IMR-90 (cell line): ENCODE data around the gene NPTN. TPM values are rescaled to one million over a fixed set of nuclear protein-coding genes. Genes with fewer than 3 reads are reported as not detected.
"Not testable (repeated sequence)": the region's sequence is repeated elsewhere in the genome, so short reads cannot be mapped to it uniquely, and the experiment has no call there.

ENCODE experiments used
- ATAC-seq: fragments of 200-7000 bp; cut with Tn5 transposase; 2 replicates; pipeline ENCODE4 v1.9.1; 2020; ENCODE audit warnings: low read depth, mild to moderate bottlenecking, moderate library complexity
- BruUV-seq: library from RNA; stranded (reverse); fragments of 400-500 nt; replicated peaks from 2 replicates; lab custom pipeline; 2021; lab: Mats Ljungman, UMichigan
- CTCF ChIA-PET: fragments of 300-600 bp; formaldehyde crosslinking; extraction: SDS; loops from one replicate; lab custom pipeline; 2021; ENCODE audit warnings: antibody characterized with exemption; lab: Yijun Ruan, JAX
- POLR2A ChIA-PET: fragments of 300-600 bp; sonication (Branson Sonifier 250); formaldehyde crosslinking; loops from one replicate; lab custom pipeline; 2022; ENCODE audit warnings: antibody characterized with exemption; ENCODE audit not compliant: unreplicated experiment; lab: Charles Lee
- DNase-seq: peaks from one replicate; pipeline ENCODE4 v3.0.0; 2013
- H2AFZ ChIP-seq: replicated peaks from 2 replicates; pipeline ENCODE3; 2013; ENCODE audit warnings: low read length, mild to moderate bottlenecking; ENCODE audit not compliant: poor library complexity
- H2AK5ac ChIP-seq: 2 replicates; pipeline ENCODE4 v1.6.1; 2013; ENCODE audit warnings: low read depth, low read length, inconsistent platforms
- H2AK9ac ChIP-seq: replicated peaks from 2 replicates; pipeline ENCODE3; 2013; ENCODE audit warnings: mild to moderate bottlenecking, low read depth, low read length, moderate library complexity; ENCODE audit not compliant: poor library complexity
- H2BK120ac ChIP-seq: 2 replicates; pipeline ENCODE4 v1.6.1; 2013; ENCODE audit warnings: low read depth, low read length, inconsistent platforms
- H2BK15ac ChIP-seq: 3 replicates; pipeline ENCODE4 v1.6.1; 2013; ENCODE audit warnings: low read depth, low read length, inconsistent platforms
- H2BK20ac ChIP-seq: 2 replicates; pipeline ENCODE4 v1.6.1; 2013; ENCODE audit warnings: low read depth, mild to moderate bottlenecking, inconsistent platforms, low read length, moderate library complexity
- H2BK5ac ChIP-seq: 2 replicates; pipeline ENCODE4 v1.6.1; 2013; ENCODE audit warnings: mild to moderate bottlenecking, low read depth, low read length, inconsistent platforms; ENCODE audit not compliant: poor library complexity, severe bottlenecking
- H3K14ac ChIP-seq: replicated peaks from 2 replicates; pipeline ENCODE4 v1.6.1; 2013; ENCODE audit warnings: low read depth, low read length, inconsistent platforms
- H3K18ac ChIP-seq: 2 replicates; pipeline ENCODE4 v1.6.1; 2013; ENCODE audit warnings: low read depth, low read length, control low read depth
- H3K23ac ChIP-seq: 2 replicates; pipeline ENCODE4 v1.6.1; 2013; ENCODE audit warnings: low read depth, low read length, inconsistent platforms
- H3K27ac ChIP-seq: 2 replicates; pipeline ENCODE4 v1.5.1; 2013; ENCODE audit warnings: mild to moderate bottlenecking, control low read depth, low read length; ENCODE audit not compliant: insufficient read depth
- H3K27me3 ChIP-seq: 2 replicates; pipeline ENCODE4 v1.6.1; 2013; ENCODE audit warnings: low read length; ENCODE audit not compliant: control insufficient read depth, insufficient read depth
- H3K36me3 ChIP-seq: 2 replicates; pipeline ENCODE4 v1.6.1; 2013; ENCODE audit warnings: low read length, mixed read lengths; ENCODE audit not compliant: control insufficient read depth, insufficient read depth
- H3K4ac ChIP-seq: 2 replicates; pipeline ENCODE4 v1.6.1; 2013; ENCODE audit warnings: low read depth, low read length, inconsistent platforms
- H3K4me1 ChIP-seq: 2 replicates; pipeline ENCODE4 v1.6.1; 2013; ENCODE audit warnings: low read length, mixed read lengths; ENCODE audit not compliant: control insufficient read depth, insufficient read depth
- H3K4me2 ChIP-seq: 2 replicates; pipeline ENCODE4 v1.6.1; 2013; ENCODE audit warnings: low read depth, mild to moderate bottlenecking, control low read depth, low read length, moderate library complexity
- H3K4me3 ChIP-seq: 2 replicates; pipeline ENCODE4 v1.5.1; 2013; ENCODE audit warnings: low read depth, mild to moderate bottlenecking, control low read depth, low read length, moderate library complexity; ENCODE audit not compliant: insufficient read depth
- H3K56ac ChIP-seq: 2 replicates; pipeline ENCODE4 v1.6.1; 2013; ENCODE audit warnings: low read length, inconsistent platforms; ENCODE audit not compliant: insufficient read depth; ENCODE audit errors: extremely low read depth
- H3K79me1 ChIP-seq, 2 experiments: 2 replicates each; pipeline ENCODE4 v1.6.1; 2013; ENCODE audit warnings: low read length in 2 of 2, inconsistent platforms in 1 of 2, low read depth in 1 of 2
- H3K9ac ChIP-seq: 2 replicates; pipeline ENCODE4 v1.6.1; 2013; ENCODE audit warnings: low read depth, low read length, control low read depth
- H3K9me1 ChIP-seq: 2 replicates; pipeline ENCODE4 v1.6.1; 2013; ENCODE audit warnings: low read length, inconsistent platforms; ENCODE audit not compliant: insufficient read depth
- H3K9me3 ChIP-seq: 2 replicates; pipeline ENCODE4 v1.6.1; 2013; ENCODE audit warnings: low read length; ENCODE audit not compliant: control insufficient read depth, insufficient read depth
- H4K20me1 ChIP-seq: 2 replicates; pipeline ENCODE4 v1.6.1; 2013; ENCODE audit warnings: low read length, inconsistent platforms; ENCODE audit not compliant: insufficient read depth
- H4K5ac ChIP-seq: 2 replicates; pipeline ENCODE4 v1.6.1; 2013; ENCODE audit warnings: mild to moderate bottlenecking, low read depth, low read length, control low read depth
- H4K8ac ChIP-seq, 2 experiments: 2 replicates each; pipeline ENCODE4 v1.6.1; 2013; ENCODE audit warnings: low read depth in 2 of 2, low read length in 2 of 2, control low read depth in 1 of 2, inconsistent platforms in 1 of 2
- H4K91ac ChIP-seq: 2 replicates; pipeline ENCODE4 v1.6.1; 2013; ENCODE audit warnings: low read depth, low read length, inconsistent platforms; ENCODE audit not compliant: insufficient read depth
- dilution Hi-C: fragments of 300-500 bp; cut with HindIII; formaldehyde crosslinking; loops from one replicate; pipeline ENCODE4 v1.14.3; 2018; ENCODE audit warnings: low sequenced_read_pairs; ENCODE audit not compliant: unreplicated experiment
- in situ Hi-C: fragments of 300-500 bp; cut with MboI; formaldehyde crosslinking; loops from 3 replicates; pipeline ENCODE4 v1.14.3; 2019; ENCODE audit warnings: low sequenced_read_pairs, inconsistent platforms, mixed read lengths
- intact Hi-C: fragments of 100-400 bp; cut with micrococcal nuclease; formaldehyde crosslinking; loops from 2 replicates; pipeline ENCODE4 v1.10.0; 2022
- polyA plus RNA-seq, 3 experiments: library from polyadenylated mRNA; depleted of rRNA; stranded (reverse); fragments of >200 nt; gene quantifications; 2 replicates each; pipeline ENCODE4 v1.2.3, GENCODE V29; 2012; ENCODE audit warnings: low replicate concordance in 1 of 3
- total RNA-seq: library from RNA; depleted of rRNA; stranded (reverse); fragments of >200 nt; gene quantifications from 2 replicates; pipeline ENCODE4 v1.2.3, GENCODE V29; 2012

NPTN gene
- total and polyA plus RNA-seq, 2 of the 4 experiments (the other 2 are of a cell fraction), result 171 to 329 TPM

GRCh38 chr15:73577593-73577992 is 55.6 kb downstream of the NPTN start:
- Histone ChIP-seq H3K36me3 (peaks cover 31% of the 10 kb centered on the region), H3K9me1 (peaks cover 10% of the 10 kb centered on the region; the same call in 1 of the 2 replicates), H4K20me1 (peaks cover 14% of the 10 kb centered on the region), H3K79me1 (peaks cover 11 to 43% of the 10 kb centered on the region in 2 experiments)
- ATAC-seq, H3K4ac ChIP-seq, DNase-seq, H3K14ac ChIP-seq, H2AFZ ChIP-seq, H3K4me2 ChIP-seq, H3K9me3 ChIP-seq, intact Hi-C loops, H2BK120ac ChIP-seq, H2BK5ac ChIP-seq, H3K4me1 ChIP-seq, H3K27me3 ChIP-seq, in situ Hi-C loops, H3K56ac ChIP-seq, H2AK5ac ChIP-seq, H3K27ac ChIP-seq, H2AK9ac ChIP-seq, H2BK20ac ChIP-seq, H4K91ac ChIP-seq, CTCF ChIA-PET, POLR2A ChIA-PET, BruUV-seq, H3K4me3 ChIP-seq, H4K8ac ChIP-seq, H3K18ac ChIP-seq, H4K5ac ChIP-seq, H2BK15ac ChIP-seq, H3K23ac ChIP-seq, dilution Hi-C loops, H3K9ac ChIP-seq: not testable (repeated sequence)
